OCI-LY3 (cell line): ENCODE data around the gene PTPRU.

ENCODE experiments used
- CTCF ChIP-seq: fragments of 200-600, 300-600 bp; sonication (generic); IDR thresholded peaks from 2 replicates; pipeline ENCODE4 v1.5.1; 2014; ENCODE audit warnings: antibody characterized with exemption, low read length, low read depth
- EZH2phosphoT487 ChIP-seq: fragments of 200-600 bp; shearing (Covaris generic); IDR thresholded peaks from 2 replicates; pipeline ENCODE4 v1.6.1; 2018; ENCODE audit warnings: antibody characterized with exemption, mixed run types, low read depth

- peak; percentile 52 for TF ChIP-seq CTCF
- TF ChIP-seq EZH2phosphoT487, result no peak
Measured at GRCh38 chr1:29332204-29332603, 95.9 kb downstream of the PTPRU start.
